Gastroesophageal sphincter (tissue), 3 donors: ENCODE data around the gene CLSTN2.

Experiments used
- POLR2A ChIP-seq, 2 donors: fragments of 450-650 bp; IDR thresholded peaks; one replicate each; pipeline ENCODE4 v1.6.1; 2017; ENCODE audit warnings: antibody characterized with exemption in 2 of 2, mild to moderate bottlenecking in 2 of 2, moderate library complexity in 1 of 2
- POLR2AphosphoS5 ChIP-seq: sonication (generic); formaldehyde crosslinking; IDR thresholded peaks from one replicate; pipeline ENCODE4 v1.6.1; 2017; ENCODE audit warnings: antibody characterized with exemption
- TF ChIP-seq, protein P1 (sequence below), 4 experiments: fragments of 200-600 bp in 2 of 4; fragments of 450-650 bp in 2 of 4; sonication (generic) in 1 of 4; IDR thresholded peaks; one replicate each; pipeline ENCODE4 v1.5.1; 2017 to 2019; ENCODE audit warnings: antibody characterized with exemption in 4 of 4, mild to moderate bottlenecking in 2 of 4, moderate library complexity in 2 of 4

- TF ChIP-seq, protein P1, sequence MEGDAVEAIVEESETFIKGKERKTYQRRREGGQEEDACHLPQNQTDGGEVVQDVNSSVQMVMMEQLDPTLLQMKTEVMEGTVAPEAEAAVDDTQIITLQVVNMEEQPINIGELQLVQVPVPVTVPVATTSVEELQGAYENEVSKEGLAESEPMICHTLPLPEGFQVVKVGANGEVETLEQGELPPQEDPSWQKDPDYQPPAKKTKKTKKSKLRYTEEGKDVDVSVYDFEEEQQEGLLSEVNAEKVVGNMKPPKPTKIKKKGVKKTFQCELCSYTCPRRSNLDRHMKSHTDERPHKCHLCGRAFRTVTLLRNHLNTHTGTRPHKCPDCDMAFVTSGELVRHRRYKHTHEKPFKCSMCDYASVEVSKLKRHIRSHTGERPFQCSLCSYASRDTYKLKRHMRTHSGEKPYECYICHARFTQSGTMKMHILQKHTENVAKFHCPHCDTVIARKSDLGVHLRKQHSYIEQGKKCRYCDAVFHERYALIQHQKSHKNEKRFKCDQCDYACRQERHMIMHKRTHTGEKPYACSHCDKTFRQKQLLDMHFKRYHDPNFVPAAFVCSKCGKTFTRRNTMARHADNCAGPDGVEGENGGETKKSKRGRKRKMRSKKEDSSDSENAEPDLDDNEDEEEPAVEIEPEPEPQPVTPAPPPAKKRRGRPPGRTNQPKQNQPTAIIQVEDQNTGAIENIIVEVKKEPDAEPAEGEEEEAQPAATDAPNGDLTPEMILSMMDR (IDR thresholded peaks at IDR 0.05) = no peak
- no peak for TF ChIP-seq POLR2AphosphoS5
- no peak for TF ChIP-seq POLR2A (IDR thresholded peaks at IDR 0.05)
Measured at GRCh38 chr3:140276703-140277102, 341.7 kb downstream of the CLSTN2 start.
